Measurements from ENCODE around the gene AKTIP. TPM values are rescaled to one million over a fixed set of nuclear protein-coding genes. Genes with fewer than 3 reads are reported as not detected.

Gene AKTIP
- total RNA-seq, 1 experiment from 2014 or later: 17.6 TPM

DNA sequence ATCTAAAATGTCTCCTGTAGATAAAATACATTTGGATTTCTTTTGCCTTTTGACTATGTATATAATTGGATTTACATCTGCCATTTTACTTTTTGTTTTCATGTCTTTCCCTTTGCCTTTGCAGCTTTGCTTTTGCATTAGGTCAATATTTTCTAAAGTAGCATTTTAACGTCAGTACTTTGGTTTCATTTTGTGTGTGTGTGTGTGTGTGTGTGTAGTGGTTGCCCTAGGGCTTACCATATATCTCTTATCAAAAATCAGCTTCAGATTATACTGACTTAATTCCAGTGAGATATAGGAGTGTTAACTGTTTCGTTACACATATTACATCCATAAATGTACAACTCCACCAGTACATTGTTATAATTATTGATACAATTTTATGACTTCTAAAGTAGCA lies 26.1 kb downstream of the AKTIP start:
- Histone ChIP-seq H3K27me3 (ENCODE audit: control insufficient read depth, insufficient read depth, low read length) (no peaks in the 10 kb centered on the region), H3K36me3 (replicated peaks; ENCODE audit: control insufficient read depth, insufficient read depth, low read length) (peaks cover 8% of the 10 kb centered on the region), H3K4me3 (ENCODE audit: insufficient read depth, low read depth, low read length) (no peak overlapping the region)
- DNase-seq: no peak

DNA sequence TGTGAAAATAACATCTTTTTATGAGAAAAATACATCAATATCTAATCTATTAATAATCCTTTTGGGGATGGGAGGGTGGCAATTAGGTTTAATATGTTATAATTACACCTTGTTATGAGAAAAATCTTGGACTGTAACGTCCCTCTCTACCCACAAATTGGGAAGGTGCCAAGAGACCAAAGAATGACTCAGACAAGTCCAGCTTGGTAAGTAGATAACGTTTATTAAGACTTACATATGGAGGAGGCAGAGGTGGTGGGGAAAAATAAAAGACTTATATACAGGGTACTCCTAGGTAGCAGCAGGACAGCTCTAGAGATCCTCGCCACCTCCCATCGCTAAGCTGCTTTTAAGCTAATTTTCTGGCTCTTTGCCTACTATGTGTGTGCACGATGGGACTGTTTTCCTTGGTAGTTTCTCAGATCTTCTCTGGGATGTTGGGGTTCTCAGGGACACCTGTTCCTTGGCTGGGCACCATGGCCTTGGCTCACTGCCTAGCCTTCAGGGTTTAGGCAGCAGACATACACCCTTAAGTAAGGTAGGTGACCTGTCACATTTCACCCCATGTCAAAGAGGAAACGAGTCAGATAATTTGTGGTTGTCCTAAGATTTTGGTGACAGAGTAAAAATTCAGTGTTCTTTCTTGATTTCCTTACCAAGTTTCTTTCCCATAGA lies 37.3 kb downstream of the AKTIP start:
- H3K36me3 ChIP-seq (replicated peaks; ENCODE audit: control insufficient read depth, insufficient read depth, low read length): peaks cover 10% of the 10 kb centered on the region
- DNase-seq: no peak
- no peak overlapping the region for H3K4me3 ChIP-seq (ENCODE audit: insufficient read depth, low read depth, low read length)
- H3K27me3 ChIP-seq (ENCODE audit: control insufficient read depth, insufficient read depth, low read length): no peaks in the 10 kb centered on the region

DNA sequence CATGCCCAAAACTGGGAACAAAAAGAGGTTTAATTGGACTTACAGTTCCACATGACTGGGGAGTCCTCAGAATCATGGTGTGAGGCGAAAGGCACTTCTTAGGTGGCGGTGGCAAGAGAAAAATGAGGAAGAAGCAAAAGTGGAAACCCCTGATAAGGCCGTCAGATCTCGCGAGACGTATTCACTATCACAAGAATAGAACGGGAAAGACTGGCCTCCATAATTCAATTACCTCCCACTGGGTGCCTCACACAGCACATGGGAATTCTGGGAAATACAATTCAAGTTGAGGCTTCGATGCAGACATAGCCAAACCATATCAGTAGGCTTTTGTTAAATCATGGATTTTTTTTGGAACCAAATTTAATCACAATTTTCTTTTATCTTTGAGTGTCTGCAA lies 44.4 kb downstream of the AKTIP start:
- Histone ChIP-seq H3K27me3 (ENCODE audit: control insufficient read depth, insufficient read depth, low read length) (no peaks in the 10 kb centered on the region), H3K4me3 (ENCODE audit: insufficient read depth, low read depth, low read length) (no peak overlapping the region), H3K36me3 (replicated peaks; ENCODE audit: control insufficient read depth, insufficient read depth, low read length) (peaks cover 15% of the 10 kb centered on the region)
- no peak for DNase-seq

DNA sequence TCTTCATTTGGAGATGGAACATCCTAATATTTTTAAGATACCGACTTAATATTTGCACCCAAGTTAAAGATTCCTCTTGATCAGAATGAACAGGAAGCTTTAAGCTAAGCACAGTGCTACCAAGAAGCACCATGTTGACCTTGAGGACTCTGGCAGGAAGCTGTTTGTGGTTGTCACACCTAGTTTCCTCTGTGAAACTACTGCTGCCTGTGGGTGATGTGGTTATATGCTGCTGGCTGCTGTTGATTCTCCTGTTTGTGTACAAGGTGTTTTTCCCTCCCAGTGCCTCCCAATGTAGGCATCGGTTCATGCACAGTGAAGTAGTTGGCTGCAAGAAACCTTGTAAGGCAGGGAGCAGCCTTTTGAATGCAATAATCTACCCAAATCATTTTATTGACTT lies 45.3 kb downstream of the AKTIP start:
- Histone ChIP-seq H3K4me3 (ENCODE audit: insufficient read depth, low read depth, low read length) (no peak overlapping the region), H3K36me3 (replicated peaks; ENCODE audit: control insufficient read depth, insufficient read depth, low read length) (peaks cover 15% of the 10 kb centered on the region)
- DNase-seq: no peak

DNA sequence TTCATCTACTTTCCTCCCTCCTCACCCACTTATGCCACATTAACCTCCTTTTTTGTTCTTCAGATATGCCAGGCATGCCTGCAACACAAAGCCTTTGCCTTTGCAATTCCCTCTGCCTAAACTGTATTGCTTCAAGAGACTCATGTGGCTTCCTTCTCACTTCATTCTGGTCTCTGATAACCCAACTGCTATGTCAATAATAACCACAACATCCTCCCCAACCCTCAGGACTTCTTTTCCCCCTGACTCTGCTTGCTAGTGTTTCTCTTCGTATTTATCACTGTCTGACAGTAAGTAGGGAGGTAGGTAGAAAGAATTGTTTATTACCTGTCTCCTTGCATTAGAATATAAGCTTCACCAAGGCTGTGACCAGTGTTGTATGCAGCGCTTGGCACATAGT lies 46.4 kb downstream of the AKTIP start:
- no peak for DNase-seq
- peaks cover 15% of the 10 kb centered on the region for H3K36me3 ChIP-seq (replicated peaks; ENCODE audit: control insufficient read depth, insufficient read depth, low read length)
- H3K27me3 ChIP-seq (ENCODE audit: control insufficient read depth, insufficient read depth, low read length): no peaks in the 10 kb centered on the region
- H3K4me3 ChIP-seq (ENCODE audit: insufficient read depth, low read depth, low read length): no peak overlapping the region

More for the DNA sequence above, 45.3 kb downstream of the AKTIP start:
- no peaks in the 10 kb centered on the region for H3K27me3 ChIP-seq (ENCODE audit: control insufficient read depth, insufficient read depth, low read length)

DNA sequence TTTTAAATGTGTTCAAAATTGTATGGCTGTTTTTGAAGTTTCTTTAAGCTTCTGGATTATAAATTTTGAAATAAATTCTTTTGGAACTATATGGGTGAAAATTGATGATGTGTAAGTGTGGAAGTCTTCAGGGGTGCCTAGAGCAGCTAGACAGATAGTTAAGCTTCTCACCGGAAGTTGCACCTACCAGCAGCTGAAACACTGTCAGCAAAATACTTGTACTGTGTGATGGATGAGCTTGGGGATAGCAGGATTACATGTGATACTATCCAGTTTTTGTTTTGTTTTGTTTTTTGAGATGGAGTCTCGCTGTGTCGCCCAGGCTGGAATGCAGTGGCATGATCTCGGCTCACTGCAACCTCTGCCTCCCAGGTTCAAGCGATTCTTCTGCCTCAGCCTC lies 49.1 kb downstream of the AKTIP start:
- no peak overlapping the region for H3K4me3 ChIP-seq (ENCODE audit: insufficient read depth, low read depth, low read length)
- H3K27me3 ChIP-seq (ENCODE audit: control insufficient read depth, insufficient read depth, low read length): no peaks in the 10 kb centered on the region
- peaks cover 8% of the 10 kb centered on the region for H3K36me3 ChIP-seq (replicated peaks; ENCODE audit: control insufficient read depth, insufficient read depth, low read length)
- DNase-seq: no peak

DNA sequence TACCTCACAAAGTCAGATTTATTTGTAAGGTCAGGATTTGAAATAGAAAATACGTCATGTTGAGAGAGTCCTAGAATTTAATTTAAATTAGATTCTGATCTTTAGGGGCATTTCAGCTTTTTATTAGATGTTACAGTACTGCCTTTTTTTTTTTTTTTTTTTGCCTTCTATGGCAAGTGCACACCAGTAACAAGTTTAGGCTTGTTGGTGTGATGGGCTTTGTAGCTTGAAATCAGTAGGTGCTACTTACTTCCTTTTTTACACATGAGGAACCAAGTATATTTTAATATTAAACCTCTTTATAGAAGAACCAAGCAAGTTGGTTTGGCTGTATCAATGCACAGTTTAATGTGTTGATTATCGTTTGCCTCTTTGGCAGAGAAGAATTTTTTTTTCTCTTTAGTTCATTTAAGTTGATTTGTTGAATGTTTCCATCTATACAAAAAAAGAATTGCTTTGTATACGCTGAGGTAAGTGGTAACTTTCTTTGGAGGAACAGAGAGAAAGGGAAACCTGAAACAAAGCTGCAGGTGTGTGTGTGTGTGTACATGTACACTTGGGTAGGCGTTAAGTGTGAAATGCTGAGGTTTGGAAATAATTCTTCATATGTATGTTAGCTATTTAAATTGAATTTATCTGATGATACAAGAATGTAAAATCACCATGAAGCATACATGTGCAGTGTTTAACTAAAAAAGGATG lies 53.0 kb downstream of the AKTIP start:
- Histone ChIP-seq H3K27me3 (ENCODE audit: control insufficient read depth, insufficient read depth, low read length) (no peaks in the 10 kb centered on the region), H3K36me3 (replicated peaks; ENCODE audit: control insufficient read depth, insufficient read depth, low read length) (peaks cover 4% of the 10 kb centered on the region), H3K4me3 (ENCODE audit: insufficient read depth, low read depth, low read length) (no peak overlapping the region)
- no peak for DNase-seq

DNA sequence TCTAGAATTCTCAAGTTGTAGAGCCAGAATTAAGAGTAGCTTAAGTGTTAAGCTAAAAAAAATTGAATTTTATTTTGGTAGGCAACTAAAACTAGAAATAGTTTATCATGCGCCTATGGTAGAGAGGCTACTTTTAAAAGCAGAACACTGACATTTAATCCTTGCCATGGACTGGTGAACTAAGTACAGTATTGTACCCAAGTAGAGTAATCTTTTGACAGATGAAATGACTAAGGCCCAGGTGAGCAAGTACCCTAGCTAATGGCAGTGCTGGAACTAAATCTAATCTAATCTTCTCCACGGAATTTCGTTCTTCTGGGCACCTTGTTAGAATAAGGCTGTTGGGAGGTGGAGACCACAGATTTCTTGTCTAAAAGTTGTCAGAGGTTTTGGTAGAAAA lies 56.9 kb downstream of the AKTIP start:
- H3K27me3 ChIP-seq (ENCODE audit: control insufficient read depth, insufficient read depth, low read length): no peaks in the 10 kb centered on the region
- DNase-seq: no peak
- peaks cover 3% of the 10 kb centered on the region for H3K36me3 ChIP-seq (replicated peaks; ENCODE audit: control insufficient read depth, insufficient read depth, low read length)
- no peak overlapping the region for H3K4me3 ChIP-seq (ENCODE audit: insufficient read depth, low read depth, low read length)

DNA sequence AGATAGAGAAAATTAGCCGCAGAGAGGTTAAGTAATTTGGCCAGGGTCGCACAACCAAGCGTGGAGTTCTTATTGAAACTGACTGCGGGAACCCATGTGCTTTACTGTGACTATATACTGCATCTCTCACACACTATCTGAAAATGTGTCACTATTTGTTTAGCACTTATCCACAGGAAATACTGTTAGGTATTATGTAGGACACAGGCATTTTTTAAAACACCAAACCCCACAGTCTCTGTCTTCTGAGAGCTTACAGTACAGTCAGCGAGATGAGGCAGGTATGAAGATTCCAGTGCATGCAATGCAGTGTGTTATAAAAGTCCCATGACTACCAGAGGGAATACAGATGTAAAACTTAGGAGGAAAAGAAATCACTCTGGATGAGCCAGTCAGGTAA lies 57.5 kb downstream of the AKTIP start:
- peaks cover 3% of the 10 kb centered on the region for H3K36me3 ChIP-seq (replicated peaks; ENCODE audit: control insufficient read depth, insufficient read depth, low read length)
- DNase-seq: no peak
- H3K4me3 ChIP-seq (ENCODE audit: insufficient read depth, low read depth, low read length): no peak overlapping the region
- H3K27me3 ChIP-seq (ENCODE audit: control insufficient read depth, insufficient read depth, low read length): no peaks in the 10 kb centered on the region

Other genes starting within 250 kb of the AKTIP start
- gene RBL2, start 68.7 kb downstream of the AKTIP start, total RNA-seq (2014; rRNA removed; shearing (Covaris generic)): 21.9 and 36.0 TPM in 2 replicates
- 6.2 and 8.3 TPM in 2 replicates for gene RPGRIP1L, start 200.7 kb upstream of the AKTIP start, total RNA-seq (2014; rRNA removed; shearing (Covaris generic))
- gene FTO, start 200.9 kb upstream of the AKTIP start, total RNA-seq (2014; rRNA removed; shearing (Covaris generic)): 55.3 and 74.6 TPM in 2 replicates